HG03060 (cell line): ENCODE data around the gene CDNF.

ENCODE experiments used
- ATAC-seq: cut with Tn5 transposase; IDR thresholded peaks from one replicate; pipeline ENCODE4 v1.9.1; 2021; ENCODE audit warnings: low read depth, moderate number of reproducible peaks; ENCODE audit not compliant: unreplicated experiment

The CDNF gene

GRCh38 chr10:14801723-14802122 lies 36.1 kb downstream of the CDNF start:
- ATAC-seq = no peak

DNA sequence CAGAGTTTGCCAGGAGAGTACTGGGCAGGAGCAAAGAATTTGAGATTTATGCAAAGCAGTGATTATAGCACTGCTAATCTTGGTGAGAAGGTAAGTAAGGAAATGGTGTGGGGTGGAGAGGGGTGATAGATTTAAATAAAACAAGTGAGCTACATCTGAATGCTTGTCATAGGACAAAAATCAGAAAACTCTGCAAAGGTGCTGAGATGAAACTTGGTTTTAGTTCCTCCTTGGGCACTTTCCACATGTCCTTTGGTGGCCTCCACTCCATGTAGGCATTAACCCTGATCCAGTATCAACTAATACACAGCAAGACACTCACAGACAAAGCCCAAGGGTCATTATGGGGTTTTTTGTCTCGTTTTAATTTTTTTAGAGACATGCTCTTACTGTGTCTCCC lies 37.4 kb downstream of the CDNF start:
- no peak for ATAC-seq

- no peak for ATAC-seq
Observed at GRCh38 chr10:14798636-14799035, 39.2 kb downstream of the CDNF start.

GRCh38 chr10:14787938-14788337 lies 49.9 kb downstream of the CDNF start:
- ATAC-seq = no peak

DNA sequence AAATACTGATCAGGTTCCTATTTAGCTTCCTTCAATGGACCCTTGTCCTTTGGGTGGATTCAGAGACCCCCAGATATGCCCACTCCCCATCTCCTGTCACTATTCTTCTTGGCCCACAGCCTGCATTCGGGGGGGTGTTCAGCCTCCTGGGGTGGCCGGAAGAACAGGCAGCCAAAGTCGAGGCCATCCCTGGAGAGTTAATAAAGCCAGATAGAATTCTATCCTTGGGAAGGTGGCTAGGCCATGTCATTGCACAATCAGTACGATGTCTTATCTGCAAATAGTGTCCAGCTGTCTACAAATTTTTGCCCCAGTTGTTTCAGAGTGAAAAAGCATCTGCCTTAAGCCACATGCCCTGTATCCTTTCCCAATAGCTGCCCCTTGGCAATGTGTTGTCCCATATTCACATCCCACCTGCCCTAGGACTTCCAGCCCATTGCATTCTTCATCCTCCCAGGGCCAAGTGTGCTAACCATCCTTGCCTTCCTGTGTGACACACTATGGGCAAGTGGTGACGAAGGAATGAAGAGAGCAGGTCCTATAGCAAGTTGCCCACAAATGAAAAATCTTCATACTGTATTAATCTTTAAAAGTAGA lies 53.3 kb downstream of the CDNF start:
- no peak for ATAC-seq

GRCh38 chr10:14782691-14783363 lies 55.0 kb downstream of the CDNF start:
- ATAC-seq = no peak

GRCh38 chr10:14781763-14782162 lies 56.1 kb downstream of the CDNF start:
- no peak for ATAC-seq

DNA sequence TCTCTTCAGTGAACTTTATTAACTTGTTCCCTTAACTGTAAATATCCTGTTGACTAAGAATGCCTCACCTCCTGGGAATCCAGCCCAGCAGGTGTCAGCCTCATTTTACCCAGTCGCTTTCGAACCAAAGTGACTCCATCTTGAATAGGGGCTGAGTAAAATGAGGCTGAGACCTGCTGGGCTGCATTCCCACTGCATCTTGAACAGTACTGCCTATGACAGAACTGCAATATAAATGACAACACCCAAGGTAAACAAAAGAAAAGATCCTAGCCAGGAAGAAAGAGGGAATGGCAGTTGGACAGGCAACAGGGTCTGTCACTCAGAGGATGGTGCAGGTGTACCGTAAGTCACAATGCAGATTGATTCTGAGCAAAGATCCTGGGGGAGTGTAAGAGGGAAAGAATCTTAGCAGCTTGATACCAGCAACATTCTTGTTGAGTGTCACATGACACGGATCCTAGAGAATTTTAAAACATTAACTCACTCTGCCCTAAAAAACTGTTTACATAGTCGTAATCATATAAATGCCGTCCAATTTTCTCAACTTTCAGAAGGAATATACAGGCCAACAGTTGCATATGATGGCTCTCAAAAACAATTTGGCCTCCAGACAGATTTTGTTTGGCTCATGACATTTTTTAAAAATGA lies 58.7 kb downstream of the CDNF start:
- no peak for ATAC-seq

DNA sequence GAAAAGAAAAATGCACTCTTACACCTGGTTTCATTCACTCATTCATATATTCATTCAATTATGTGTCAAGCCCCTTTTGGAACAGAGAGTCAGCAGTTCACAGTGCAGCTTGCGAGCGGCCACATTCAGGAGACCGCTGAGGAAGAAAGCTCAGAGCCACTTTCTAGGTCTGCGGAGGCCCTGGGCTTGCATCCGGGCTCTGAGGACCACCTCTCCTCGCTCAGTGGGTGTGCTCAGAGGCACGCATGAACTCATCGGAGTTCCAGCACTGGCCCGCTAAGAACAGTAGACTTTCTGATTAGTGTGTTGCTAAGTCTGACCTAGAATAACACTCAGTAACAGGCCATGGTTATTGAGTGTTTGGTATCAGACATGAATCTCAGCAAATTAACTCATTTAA lies 61.3 kb downstream of the CDNF start:
- no peak for ATAC-seq

DNA sequence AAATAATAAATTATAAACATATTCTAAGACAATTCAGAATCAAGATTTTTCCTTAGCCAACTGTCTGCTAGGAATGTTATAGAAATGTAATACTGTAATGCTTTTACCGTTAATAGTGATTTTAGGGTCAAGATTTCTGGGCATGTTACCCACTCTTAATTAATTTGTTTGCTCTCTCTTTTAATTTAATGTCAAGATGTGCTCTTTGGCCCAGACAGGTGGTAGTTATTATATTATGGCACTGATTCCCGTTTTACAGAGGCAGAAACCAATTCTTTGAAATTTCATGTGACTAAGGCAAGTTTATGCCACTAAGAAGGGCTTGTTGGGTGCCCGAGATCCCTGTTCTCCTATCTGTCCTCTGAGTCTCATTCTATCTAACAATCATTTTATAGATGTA lies 62.2 kb downstream of the CDNF start:
- no peak for ATAC-seq

DNA sequence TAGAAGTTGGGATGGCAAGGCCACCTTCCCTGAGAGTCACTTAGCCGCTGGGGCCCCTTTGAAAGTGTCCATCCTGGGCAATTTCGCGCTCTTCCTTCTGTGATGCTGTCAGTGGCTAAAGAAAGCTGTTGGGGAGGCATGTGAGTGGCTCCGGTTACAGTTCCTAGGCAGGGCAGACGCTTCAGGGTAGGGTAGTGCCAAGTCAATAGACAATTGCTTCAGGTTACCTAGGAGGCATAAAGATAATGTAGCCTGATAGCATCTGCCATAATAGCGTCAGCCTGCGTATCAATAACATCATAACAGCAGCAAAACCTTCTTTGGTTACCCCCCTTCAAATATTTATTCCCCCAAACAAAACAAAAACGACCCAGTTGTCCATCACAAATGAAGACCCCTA lies 63.0 kb downstream of the CDNF start, which contains the start of gene FAM107B:
FAM107B (minus strand) TSS at position 101 of the 400 bp plus-strand sequence. CDS start 234 bp downstream, outside the sequence.
- ATAC-seq = no peak

DNA sequence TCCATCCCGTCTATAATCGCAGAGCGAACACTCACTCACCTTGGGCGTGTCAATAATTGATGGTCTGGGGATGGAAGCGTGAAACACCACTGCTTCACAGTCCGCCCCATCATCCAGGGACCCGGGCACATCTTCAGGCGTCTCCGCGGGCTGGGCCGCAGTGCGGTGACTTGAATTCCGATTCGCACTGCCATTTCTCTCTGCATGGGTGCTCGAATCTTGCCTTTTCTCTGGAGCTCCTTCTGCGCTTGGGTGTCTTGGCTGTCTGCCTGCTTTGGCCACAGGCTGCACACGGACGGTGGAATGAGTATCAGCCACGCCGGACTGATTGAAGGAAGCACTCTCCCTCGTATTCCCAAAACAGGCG lies 63.6 kb downstream of the CDNF start:
- no peak for ATAC-seq

DNA sequence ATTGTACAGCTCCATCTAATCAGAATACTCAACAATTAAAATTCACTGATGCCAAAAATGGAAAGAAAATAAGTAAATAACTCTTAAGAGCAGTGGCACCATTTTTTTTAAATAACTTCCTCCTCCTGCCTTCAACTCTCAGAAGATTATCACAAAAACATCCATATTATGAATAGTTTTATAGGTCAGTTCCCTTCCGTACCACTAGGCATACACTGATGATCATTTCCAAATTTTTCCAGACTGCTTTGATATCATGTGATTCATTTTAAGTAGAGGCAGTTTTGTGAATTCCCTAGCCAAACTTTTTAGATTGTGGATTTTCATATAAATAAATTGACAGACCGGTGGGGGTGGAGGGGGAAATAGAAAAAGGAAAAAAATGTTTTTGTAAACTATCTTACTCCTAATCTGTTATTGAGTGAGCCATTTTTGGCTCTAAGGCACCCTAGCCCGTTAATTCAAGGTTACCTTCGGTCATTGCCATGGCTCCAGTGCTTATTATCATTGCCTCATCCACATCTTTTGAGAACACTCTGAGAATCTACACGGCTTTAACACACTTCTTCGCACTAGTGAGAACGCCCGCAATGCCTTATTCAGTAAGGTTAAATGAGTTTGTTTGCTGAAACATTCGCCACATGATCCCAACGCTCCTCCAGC lies 64.2 kb downstream of the CDNF start:
- ATAC-seq = no peak

- ATAC-seq = no peak
Observed at GRCh38 chr10:14772399-14772798, 65.4 kb downstream of the CDNF start.

DNA sequence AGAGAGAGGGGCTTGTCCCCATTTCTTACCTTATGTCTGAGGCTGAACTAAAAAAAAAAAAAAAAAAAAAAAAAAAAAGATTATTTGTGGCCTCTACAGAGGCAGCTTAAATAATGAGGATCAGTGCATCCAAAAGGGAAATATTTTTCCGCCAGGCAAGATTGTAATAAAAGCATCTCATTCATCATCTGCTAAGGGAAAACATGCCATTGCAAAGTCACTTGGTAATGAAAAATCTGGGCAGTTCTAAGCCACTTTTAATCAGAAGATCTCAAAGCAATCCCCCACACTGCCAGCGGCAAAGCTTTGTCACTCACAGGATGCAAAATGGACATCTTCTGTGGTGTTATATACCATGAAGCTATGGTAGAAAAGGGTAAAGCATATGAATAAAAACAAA lies 66.9 kb downstream of the CDNF start:
- no peak for ATAC-seq
